Mucosa of stomach (tissue), 1 donor: ENCODE data around the gene PIGU.

Experiments
- H3K27me3 ChIP-seq: one replicate; pipeline ENCODE4 v1.7.0; 2013; ENCODE audit warnings: mild to moderate bottlenecking, low read length; ENCODE audit not compliant: control insufficient read depth, insufficient read depth
- H3K36me3 ChIP-seq: one replicate; pipeline ENCODE4 v1.7.0; 2013; ENCODE audit warnings: low read length; ENCODE audit not compliant: control insufficient read depth, insufficient read depth
- H3K4me1 ChIP-seq: one replicate; pipeline ENCODE4 v1.7.0; 2013; ENCODE audit warnings: mild to moderate bottlenecking, low read length; ENCODE audit not compliant: control insufficient read depth, insufficient read depth
- H3K4me3 ChIP-seq: one replicate; pipeline ENCODE4 v1.7.0; 2013; ENCODE audit warnings: low read length
- H3K9ac ChIP-seq: one replicate; pipeline ENCODE4 v1.7.0; 2013; ENCODE audit warnings: mild to moderate bottlenecking, low read length, moderate library complexity
- H3K9me3 ChIP-seq: one replicate; pipeline ENCODE4 v1.7.0; 2013; ENCODE audit warnings: mild to moderate bottlenecking, low read length, moderate library complexity; ENCODE audit not compliant: control insufficient read depth
- donor health status: Pancreatic carcinoma.

Gene PIGU

GRCh38 chr20:34705008-34705396, 28.1 kb upstream of the PIGU start:
- H3K27me3 ChIP-seq = no peaks in the 10 kb centered on the region
- H3K9me3 ChIP-seq = no peaks in the 10 kb centered on the region
- H3K36me3 ChIP-seq = no peaks in the 10 kb centered on the region
- H3K4me1 ChIP-seq = peaks cover 25% of the 10 kb centered on the region
- H3K9ac ChIP-seq = peak overlapping the region; percentile 92
- peak overlapping the region; percentile 86 for H3K4me3 ChIP-seq

DNA sequence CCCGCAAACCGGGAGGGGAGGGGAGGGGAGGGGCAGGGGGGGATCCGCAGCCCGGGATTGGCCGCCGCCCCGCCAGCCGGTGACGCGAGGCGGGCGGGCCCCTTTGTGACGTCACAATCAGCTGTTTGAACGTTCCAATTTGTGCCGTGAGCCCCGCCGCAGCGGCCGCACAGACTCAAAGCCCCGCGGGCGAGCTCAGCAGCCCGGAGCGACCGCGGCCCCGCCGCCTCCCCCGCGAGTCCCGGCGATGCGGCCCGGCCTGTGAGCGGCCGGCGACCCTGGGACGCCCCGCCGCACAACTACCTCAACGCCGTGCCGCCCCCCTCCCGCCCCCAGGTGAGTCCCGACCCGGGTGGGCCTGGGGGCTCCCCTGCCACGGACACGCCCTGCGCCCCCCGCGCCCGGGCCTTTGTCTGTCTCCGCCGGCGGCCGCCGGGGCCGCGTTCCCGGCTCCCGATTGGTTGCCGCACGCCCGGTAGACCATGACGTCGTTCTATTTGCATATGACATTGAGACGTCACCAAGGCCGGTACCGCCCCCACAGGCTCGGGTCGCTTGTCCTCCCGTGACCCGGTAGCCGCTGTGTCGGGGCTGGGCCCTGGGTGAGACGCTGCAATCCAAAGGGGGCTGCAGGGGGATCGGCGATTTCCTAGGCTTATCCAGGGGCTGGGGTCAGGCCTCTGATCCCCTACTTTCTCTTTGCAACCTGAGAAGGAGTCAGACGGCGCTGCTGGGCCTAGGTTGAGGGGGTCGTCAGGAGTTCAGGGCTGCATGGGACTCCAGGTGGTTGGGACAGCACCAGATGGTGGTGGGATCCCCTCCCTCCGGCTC, 27.5 kb upstream of the PIGU start, which contains the start of gene TP53INP2:
TP53INP2 (plus strand) TSS at position 168 of the 831 bp plus-strand sequence. CDS start 4,396 bp downstream, outside the sequence.
- Histone ChIP-seq H3K9me3 (no peaks in the 10 kb centered on the region), H3K4me3 (peak within 1 kb of the TSS; percentile 97), H3K36me3 (no peaks in the 10 kb centered on the region), H3K27me3 (no peaks in the 10 kb centered on the region), H3K4me1 (peaks cover 25% of the 10 kb centered on the region), H3K9ac (peak within 1 kb of the TSS; percentile 92)

- no peaks in the 10 kb centered on the region for H3K36me3 ChIP-seq
- H3K4me3 ChIP-seq = peak overlapping the region; percentile 97
- peaks cover 22% of the 10 kb centered on the region for H3K4me1 ChIP-seq
- peak overlapping the region; percentile 92 for H3K9ac ChIP-seq
- H3K9me3 ChIP-seq = no peaks in the 10 kb centered on the region
- no peaks in the 10 kb centered on the region for H3K27me3 ChIP-seq
Observed at GRCh38 chr20:34703424-34704176, 26.7 kb upstream of the PIGU start.

- Histone ChIP-seq H3K4me1 (peaks cover 21% of the 10 kb centered on the region), H3K9me3 (no peaks in the 10 kb centered on the region), H3K9ac (no peak overlapping the region), H3K4me3 (no peak overlapping the region), H3K27me3 (no peaks in the 10 kb centered on the region), H3K36me3 (no peaks in the 10 kb centered on the region)
Observed at GRCh38 chr20:34703061-34703423, 26.1 kb upstream of the PIGU start.

DNA sequence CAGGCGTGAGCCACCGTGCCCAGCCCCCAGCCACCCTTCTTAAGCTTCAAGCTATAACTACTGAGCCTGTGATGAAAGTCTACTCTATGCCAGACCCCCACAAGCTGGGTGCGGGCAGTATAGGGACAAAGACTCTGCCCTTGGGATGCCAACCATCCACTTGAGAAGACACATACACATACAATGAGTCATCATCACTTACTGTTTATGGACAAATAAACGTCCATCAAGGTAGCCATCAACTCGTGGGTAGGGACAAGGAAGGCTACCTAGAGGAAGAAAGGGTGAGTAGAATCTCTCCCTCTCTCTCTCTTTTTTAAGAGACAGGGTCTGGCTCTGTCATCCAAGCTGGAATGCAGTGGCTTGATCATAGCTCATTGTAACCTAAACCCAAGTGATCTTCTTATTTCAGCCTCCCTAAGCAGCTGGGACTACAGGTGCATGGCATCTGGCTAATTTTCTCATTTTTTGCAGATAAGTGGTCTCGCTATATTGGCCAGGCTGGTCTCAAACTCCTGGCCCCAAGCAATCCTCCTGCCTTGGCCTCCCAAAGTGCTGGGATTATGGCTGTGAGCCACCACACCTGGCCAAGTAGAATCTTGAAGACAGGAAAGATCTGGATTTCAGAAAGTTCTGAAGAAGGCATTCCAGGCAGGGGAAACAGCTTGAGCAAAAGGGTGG, 24.7 kb upstream of the PIGU start:
- Histone ChIP-seq H3K4me1 (peaks cover 26% of the 10 kb centered on the region), H3K9ac (no peak overlapping the region), H3K27me3 (no peaks in the 10 kb centered on the region), H3K9me3 (no peaks in the 10 kb centered on the region), H3K36me3 (no peaks in the 10 kb centered on the region), H3K4me3 (no peak overlapping the region)

DNA sequence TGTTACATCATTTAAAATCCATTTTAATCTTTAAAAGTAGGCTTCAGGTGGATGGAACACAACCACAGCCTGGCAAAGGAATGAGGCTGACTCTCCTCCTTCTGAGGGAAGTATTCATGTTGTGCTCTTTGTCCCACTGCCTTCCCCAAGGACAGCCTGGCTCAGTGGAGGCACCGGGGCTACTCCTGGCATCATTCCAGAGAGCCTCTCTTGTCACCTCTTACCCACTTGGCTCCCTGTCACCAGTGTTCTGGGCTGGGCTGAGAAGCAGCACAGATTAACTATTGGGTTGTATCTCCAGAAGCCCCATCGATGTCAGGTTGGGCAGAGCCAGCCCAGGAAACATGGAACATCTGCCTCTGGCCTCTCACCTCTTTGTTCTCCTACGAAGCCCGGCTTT, 16.5 kb upstream of the PIGU start:
- Histone ChIP-seq H3K27me3 (no peaks in the 10 kb centered on the region), H3K36me3 (no peaks in the 10 kb centered on the region), H3K4me1 (peaks cover 6% of the 10 kb centered on the region), H3K9ac (no peak overlapping the region), H3K4me3 (no peak overlapping the region), H3K9me3 (no peaks in the 10 kb centered on the region)

- Histone ChIP-seq H3K4me1 (no peaks in the 10 kb centered on the region), H3K9me3 (no peaks in the 10 kb centered on the region), H3K4me3 (no peak overlapping the region), H3K36me3 (no peaks in the 10 kb centered on the region), H3K27me3 (no peaks in the 10 kb centered on the region), H3K9ac (no peak overlapping the region)
Observed at GRCh38 chr20:34691838-34692237, 14.9 kb upstream of the PIGU start.

- Histone ChIP-seq H3K36me3 (no peaks in the 10 kb centered on the region), H3K4me3 (no peak overlapping the region), H3K9ac (no peak overlapping the region), H3K9me3 (no peaks in the 10 kb centered on the region), H3K4me1 (no peaks in the 10 kb centered on the region), H3K27me3 (no peaks in the 10 kb centered on the region)
Observed at GRCh38 chr20:34689486-34689885, 12.6 kb upstream of the PIGU start.

- no peaks in the 10 kb centered on the region for H3K9me3 ChIP-seq
- no peak overlapping the region for H3K9ac ChIP-seq
- H3K4me3 ChIP-seq = no peak overlapping the region
- no peaks in the 10 kb centered on the region for H3K36me3 ChIP-seq
- no peaks in the 10 kb centered on the region for H3K4me1 ChIP-seq
- no peaks in the 10 kb centered on the region for H3K27me3 ChIP-seq
Observed at GRCh38 chr20:34683667-34684066, 6.8 kb upstream of the PIGU start.

DNA sequence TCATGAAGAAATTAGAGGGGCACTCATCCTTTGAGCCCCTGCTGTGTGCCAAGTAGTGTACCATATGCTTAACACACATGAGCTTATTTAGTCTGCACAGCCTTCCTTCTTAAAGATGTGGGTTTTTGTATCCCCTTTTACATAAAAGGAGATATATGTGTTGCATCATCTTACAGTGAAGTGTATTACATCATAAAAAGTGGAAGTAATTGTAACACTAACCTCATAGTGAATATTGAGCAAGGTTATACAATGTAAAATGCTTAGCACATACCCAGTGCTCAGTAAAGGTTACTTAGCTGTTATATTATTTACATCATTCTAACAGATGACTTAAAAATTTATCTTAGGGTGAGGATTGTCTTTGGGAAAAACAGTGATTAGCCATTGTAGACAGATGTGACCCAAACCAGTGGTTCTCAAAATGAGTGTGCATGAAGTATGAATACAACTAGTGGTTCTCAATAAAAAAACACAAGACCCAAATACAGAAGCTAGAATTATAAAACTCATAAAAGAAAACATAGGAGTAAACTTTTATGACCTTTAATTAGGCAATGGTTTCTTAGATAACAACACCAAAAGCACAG, 3.8 kb upstream of the PIGU start:
- Histone ChIP-seq H3K9me3 (no peaks in the 10 kb centered on the region), H3K4me1 (no peaks in the 10 kb centered on the region), H3K9ac (no peak overlapping the region), H3K27me3 (no peaks in the 10 kb centered on the region), H3K4me3 (no peak overlapping the region), H3K36me3 (no peaks in the 10 kb centered on the region)

- no peaks in the 10 kb centered on the region for H3K27me3 ChIP-seq
- no peaks in the 10 kb centered on the region for H3K4me1 ChIP-seq
- peak overlapping the region; percentile 31 for H3K9ac ChIP-seq
- no peaks in the 10 kb centered on the region for H3K36me3 ChIP-seq
- H3K9me3 ChIP-seq = no peaks in the 10 kb centered on the region
- peak overlapping the region; percentile 11 for H3K4me3 ChIP-seq
Observed at GRCh38 chr20:34675993-34676641, 775 bp downstream of the PIGU start.
